Measurements from ENCODE around the gene IRF2BPL. TPM values are rescaled to one million over a fixed set of nuclear protein-coding genes. Genes with fewer than 3 reads are reported as not detected.

The IRF2BPL gene
- total RNA-seq, 1 experiment from 2014 or later, result 83.3 TPM

- POLR2A ChIA-PET, result no interaction called here
- intact Hi-C loops (cut with micrococcal nuclease; ENCODE audit: unreplicated experiment), result no loop called here
- CTCF ChIA-PET, result no interaction called here
These were observed 22.4 kb downstream of the IRF2BPL start for GRCh38 chr14:77006132-77006531.

GRCh38 chr14:77005559-77005958 lies 22.9 kb downstream of the IRF2BPL start:
- intact Hi-C loops (cut with micrococcal nuclease; ENCODE audit: unreplicated experiment) (no loop called here), in situ Hi-C loops (cut with HindIII; ENCODE audit: low pct_unique_long_range_greater_than_20kb, low sequenced_read_pairs) (no loop called here)
- DNase-seq (ENCODE audit: low read depth, low spot score), result no peak
- Histone ChIP-seq H3K36me3 (ENCODE audit: control insufficient read depth, insufficient read depth, low read length) (no peaks in the 10 kb centered on the region), H3K4me3 (ENCODE audit: low read depth in 2 of 2, low read length in 2 of 2) (no peak overlapping the region), H3K27ac (ENCODE audit: low read length) (no peak overlapping the region), H3K27me3 (ENCODE audit: control insufficient read depth, insufficient read depth, low read length) (no peaks in the 10 kb centered on the region), H3K9me3 (ENCODE audit: control insufficient read depth, insufficient read depth, low read depth, low read length) (no peaks in the 10 kb centered on the region), H3K4me1 (ENCODE audit: control insufficient read depth, insufficient read depth, low read length) (peaks cover 3% of the 10 kb centered on the region)
- POLR2A ChIA-PET, result no interaction called here
- TF ChIP-seq SIN3A (IDR thresholded peaks at IDR 0.05; ENCODE audit: borderline replicate concordance, insufficient read depth, low read depth, low read length) (no peak), CTCF (IDR thresholded peaks at IDR 0.05) (no peak), POLR2AphosphoS5 (IDR thresholded peaks at IDR 0.05; ENCODE audit: low read depth, low read length) (no peak), TCF7L2 (IDR thresholded peaks at IDR 0.05; ENCODE audit: low read depth, low read length) (no peak)
- TF ChIP-seq, protein P1, sequence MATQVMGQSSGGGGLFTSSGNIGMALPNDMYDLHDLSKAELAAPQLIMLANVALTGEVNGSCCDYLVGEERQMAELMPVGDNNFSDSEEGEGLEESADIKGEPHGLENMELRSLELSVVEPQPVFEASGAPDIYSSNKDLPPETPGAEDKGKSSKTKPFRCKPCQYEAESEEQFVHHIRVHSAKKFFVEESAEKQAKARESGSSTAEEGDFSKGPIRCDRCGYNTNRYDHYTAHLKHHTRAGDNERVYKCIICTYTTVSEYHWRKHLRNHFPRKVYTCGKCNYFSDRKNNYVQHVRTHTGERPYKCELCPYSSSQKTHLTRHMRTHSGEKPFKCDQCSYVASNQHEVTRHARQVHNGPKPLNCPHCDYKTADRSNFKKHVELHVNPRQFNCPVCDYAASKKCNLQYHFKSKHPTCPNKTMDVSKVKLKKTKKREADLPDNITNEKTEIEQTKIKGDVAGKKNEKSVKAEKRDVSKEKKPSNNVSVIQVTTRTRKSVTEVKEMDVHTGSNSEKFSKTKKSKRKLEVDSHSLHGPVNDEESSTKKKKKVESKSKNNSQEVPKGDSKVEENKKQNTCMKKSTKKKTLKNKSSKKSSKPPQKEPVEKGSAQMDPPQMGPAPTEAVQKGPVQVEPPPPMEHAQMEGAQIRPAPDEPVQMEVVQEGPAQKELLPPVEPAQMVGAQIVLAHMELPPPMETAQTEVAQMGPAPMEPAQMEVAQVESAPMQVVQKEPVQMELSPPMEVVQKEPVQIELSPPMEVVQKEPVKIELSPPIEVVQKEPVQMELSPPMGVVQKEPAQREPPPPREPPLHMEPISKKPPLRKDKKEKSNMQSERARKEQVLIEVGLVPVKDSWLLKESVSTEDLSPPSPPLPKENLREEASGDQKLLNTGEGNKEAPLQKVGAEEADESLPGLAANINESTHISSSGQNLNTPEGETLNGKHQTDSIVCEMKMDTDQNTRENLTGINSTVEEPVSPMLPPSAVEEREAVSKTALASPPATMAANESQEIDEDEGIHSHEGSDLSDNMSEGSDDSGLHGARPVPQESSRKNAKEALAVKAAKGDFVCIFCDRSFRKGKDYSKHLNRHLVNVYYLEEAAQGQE (IDR thresholded peaks at IDR 0.05; ENCODE audit: insufficient read depth in 1 of 2, low read depth in 2 of 2, low read length in 1 of 2), result no peak
- CTCF ChIA-PET, result no interaction called here
- no TSS peak for BruUV-seq (replicated peaks)
- ATAC-seq, result no peak

More at GRCh38 chr14:77006132-77006531, 22.4 kb downstream of the IRF2BPL start:
- Histone ChIP-seq H3K27ac (ENCODE audit: low read length) (peak overlapping the region; percentile 23; the same call in 1 of the 2 replicates), H3K27me3 (ENCODE audit: control insufficient read depth, insufficient read depth, low read length) (no peaks in the 10 kb centered on the region), H3K9me3 (ENCODE audit: control insufficient read depth, insufficient read depth, low read depth, low read length) (no peaks in the 10 kb centered on the region), H3K36me3 (ENCODE audit: control insufficient read depth, insufficient read depth, low read length) (no peaks in the 10 kb centered on the region), H3K4me1 (ENCODE audit: control insufficient read depth, insufficient read depth, low read length) (peaks cover 3% of the 10 kb centered on the region), H3K4me3 (ENCODE audit: low read depth in 2 of 2, low read length in 2 of 2) (no peak overlapping the region)
- DNase-seq (ENCODE audit: low read depth, low spot score), result no peak
- in situ Hi-C loops (cut with HindIII; ENCODE audit: low pct_unique_long_range_greater_than_20kb, low sequenced_read_pairs), result no loop called here
- TF ChIP-seq, protein P1 (IDR thresholded peaks at IDR 0.05; ENCODE audit: insufficient read depth in 1 of 2, low read depth in 2 of 2, low read length in 1 of 2), result no peak
- TF ChIP-seq SIN3A (IDR thresholded peaks at IDR 0.05; ENCODE audit: borderline replicate concordance, insufficient read depth, low read depth, low read length), result no peak
- ATAC-seq, result no peak
- no TSS peak for BruUV-seq (replicated peaks)

All from Panc1 (cell line).